HepG2 (cell line): ENCODE measurements around the gene LHPP. TPM values are rescaled to one million over a fixed set of nuclear protein-coding genes. Genes with fewer than 3 reads are reported as not detected.

ENCODE experiments used
- ATAC-seq: fragments of 200-7000 bp; cut with Tn5 transposase; 3 replicates; pipeline ENCODE4 v1.9.1; 2020; ENCODE audit warnings: mild to moderate bottlenecking, moderate library complexity
- BruUV-seq: library from RNA; stranded (reverse); fragments of 400-500 nt; replicated peaks from 2 replicates; lab custom pipeline; 2021; lab: Mats Ljungman, UMichigan
- CTCF ChIA-PET: fragments of 300-600 bp; formaldehyde crosslinking; extraction: SDS; loops from one replicate; lab custom pipeline; 2021; ENCODE audit warnings: low total read pairs, inconsistent platforms, low intra/inter-chr PET ratio; lab: Yijun Ruan, JAX
- POLR2A ChIA-PET: fragments of 350-600 bp; sonication (Branson Sonifier 250); formaldehyde crosslinking; loops from one replicate; lab custom pipeline; 2020; ENCODE audit warnings: antibody characterized with exemption, inconsistent platforms; lab: Yijun Ruan, JAX
- DNase-seq: peaks from one replicate; pipeline ENCODE4 v3.0.0-alpha.2; 2015; ENCODE audit warnings: low spot score
- FAIRE-seq: peaks from 3 replicates; lab custom pipeline; 2011; peaks lifted over from hg19 to GRCh38; lab: Jason Lieb, UNC
- H2AFZ ChIP-seq: one replicate; pipeline ENCODE4 v1.6.1; 2011; ENCODE audit warnings: low read length, inconsistent platforms
- H3K27ac ChIP-seq: fragments of 300-600 bp; 3 replicates; pipeline ENCODE4 v1.8.0; 2011; ENCODE audit warnings: mixed run types, mild to moderate bottlenecking, mixed read lengths, low read length, inconsistent platforms; ENCODE audit not compliant: insufficient read depth; ENCODE audit errors: extremely low read length
- H3K27me3 ChIP-seq, 2 experiments: fragments of 200-600 bp in 1 of 2; 2 replicates in 1 of 2; 3 replicates in 1 of 2; pipeline versions ENCODE4 v1.6.0 to v1.8.0; 2011; ENCODE audit warnings: low read length in 2 of 2, mild to moderate bottlenecking in 2 of 2, moderate library complexity in 2 of 2, inconsistent platforms in 1 of 2; ENCODE audit not compliant: insufficient read depth in 2 of 2, control insufficient read depth in 1 of 2
- H3K36me3 ChIP-seq, 2 experiments: fragments of 200-600 bp in 1 of 2; replicated peaks in 1 of 2; 2 replicates in 1 of 2; 3 replicates in 1 of 2; pipeline versions ENCODE4 v1.5.1 to v1.8.0; 2011; ENCODE audit warnings: low read length in 2 of 2, inconsistent platforms in 1 of 2; ENCODE audit not compliant: insufficient read depth in 2 of 2, control insufficient read depth in 1 of 2
- H3K4me1 ChIP-seq: 2 replicates; pipeline ENCODE4 v1.5.1; 2012; ENCODE audit warnings: low read length, inconsistent platforms; ENCODE audit not compliant: insufficient read depth
- H3K4me2 ChIP-seq: 2 replicates; pipeline ENCODE4 v1.6.0; 2011; ENCODE audit warnings: low read depth, low read length, inconsistent platforms
- H3K4me3 ChIP-seq, 3 experiments: fragments of 200-600 bp in 1 of 3; sonication (generic), shearing (Covaris generic) in 1 of 3; replicated peaks in 1 of 3; 2 replicates each; pipeline ENCODE4 v1.5.1; 2011 to 2016; ENCODE audit warnings: low read length in 3 of 3, inconsistent platforms in 2 of 3, low read depth in 2 of 3, mild to moderate bottlenecking in 2 of 3, control low read depth in 1 of 3, mixed read lengths in 1 of 3; ENCODE audit not compliant: insufficient read depth in 1 of 3
- H3K79me2 ChIP-seq: one replicate; pipeline ENCODE4 v1.6.1; 2011; ENCODE audit warnings: low read length, inconsistent platforms; ENCODE audit not compliant: insufficient read depth
- H3K9ac ChIP-seq: 2 replicates; pipeline ENCODE4 v1.6.0; 2011; ENCODE audit warnings: mild to moderate bottlenecking, low read depth, low read length, inconsistent platforms; ENCODE audit not compliant: insufficient read depth
- H3K9me3 ChIP-seq: 2 replicates; pipeline ENCODE4 v1.5.1; 2012; ENCODE audit warnings: mild to moderate bottlenecking, low read length
- H4K20me1 ChIP-seq: 2 replicates; pipeline ENCODE4 v1.6.0; 2011; ENCODE audit warnings: inconsistent platforms, mild to moderate bottlenecking, low read length, moderate library complexity; ENCODE audit not compliant: insufficient read depth
- BCL6 ChIP-seq: IDR thresholded peaks from 2 replicates; pipeline ENCODE4 v1.6.1; 2016; ENCODE audit warnings: missing genetic modification reagents, missing compliant biosample characterization
- CBX1 ChIP-seq: IDR thresholded peaks from one replicate; pipeline ENCODE4 v1.6.1; 2016; ENCODE audit warnings: antibody characterized with exemption, low read depth
- GABPB1 ChIP-seq: IDR thresholded peaks from 2 replicates; pipeline ENCODE4 v1.6.1; 2016; ENCODE audit warnings: mild to moderate bottlenecking, missing genetic modification reagents, moderate library complexity, missing compliant biosample characterization
- HDAC2 ChIP-seq: sonication (generic); formaldehyde crosslinking; IDR thresholded peaks from 2 replicates; pipeline ENCODE4 v1.4.0; 2020; ENCODE audit warnings: missing genetic modification reagents
- ISX ChIP-seq: sonication (generic); formaldehyde crosslinking; conservative IDR thresholded peaks from 2 replicates; pipeline ENCODE4 v1.5.0; 2020; ENCODE audit warnings: missing genetic modification reagents
- KDM3A ChIP-seq: IDR thresholded peaks from 2 replicates; pipeline ENCODE4 v1.6.1; 2018; ENCODE audit warnings: low read depth, missing compliant biosample characterization
- MXD4 ChIP-seq: IDR thresholded peaks from 2 replicates; pipeline ENCODE4 v1.6.1; 2016; ENCODE audit warnings: mild to moderate bottlenecking, missing biosample characterization, missing genetic modification reagents
- PAWR ChIP-seq: sonication (generic); formaldehyde crosslinking; IDR thresholded peaks from 2 replicates; pipeline ENCODE4 v1.4.0; 2020; ENCODE audit warnings: missing genetic modification reagents, mild to moderate bottlenecking, borderline replicate concordance
- RBFOX2 ChIP-seq: fragments of 200-400 bp; formaldehyde crosslinking; IDR thresholded peaks from 2 replicates; pipeline ENCODE4 v1.6.1; 2017; ENCODE audit warnings: low read depth, mild to moderate bottlenecking, low read length
- RBM39 ChIP-seq: fragments of 200-400 bp; formaldehyde crosslinking; IDR thresholded peaks from one replicate; pipeline ENCODE4 v1.6.1; 2018; ENCODE audit warnings: antibody characterized with exemption, mild to moderate bottlenecking, low read depth, low read length; ENCODE audit not compliant: poor library complexity, severe bottlenecking
- RFX1 ChIP-seq: fragments of 450-650 bp; IDR thresholded peaks from 2 replicates; pipeline ENCODE4 v1.6.1; 2017
- RXRB ChIP-seq: IDR thresholded peaks from 2 replicates; pipeline ENCODE4 v1.6.1; 2016; ENCODE audit warnings: borderline replicate concordance, missing genetic modification reagents, missing compliant biosample characterization
- SNRNP70 ChIP-seq: fragments of 200-400 bp; formaldehyde crosslinking; IDR thresholded peaks from 2 replicates; pipeline ENCODE4 v1.6.1; 2017; ENCODE audit warnings: mild to moderate bottlenecking, low read depth, low read length, moderate library complexity
- U2AF1 ChIP-seq: fragments of 200-400 bp; formaldehyde crosslinking; optimal IDR thresholded peaks from 2 replicates; pipeline ENCODE3; 2017; ENCODE audit warnings: mild to moderate bottlenecking, low read depth, low read length
- ZBTB20 ChIP-seq: sonication (generic); formaldehyde crosslinking; IDR thresholded peaks from 2 replicates; pipeline ENCODE4 v1.8.1; 2023; ENCODE audit warnings: missing genetic modification reagents, low read depth, mild to moderate bottlenecking, borderline replicate concordance
- ZC3H13 ChIP-seq: sonication (generic); formaldehyde crosslinking; IDR thresholded peaks from 2 replicates; pipeline ENCODE4 v1.8.1; 2023; ENCODE audit warnings: mild to moderate bottlenecking, missing genetic modification reagents, moderate library complexity
- ZFAT ChIP-seq: sonication (generic); formaldehyde crosslinking; conservative IDR thresholded peaks from 2 replicates; pipeline ENCODE4 v1.8.1; 2023; ENCODE audit warnings: missing genetic modification reagents, inconsistent platforms
- ZNF331 ChIP-seq: sonication (generic); formaldehyde crosslinking; IDR thresholded peaks from 2 replicates; pipeline ENCODE4 v1.4.0; 2020; ENCODE audit warnings: missing genetic modification reagents
- ZNF33B ChIP-seq: sonication (generic); formaldehyde crosslinking; IDR thresholded peaks from 2 replicates; pipeline ENCODE4 v1.5.1; 2020; ENCODE audit warnings: mild to moderate bottlenecking, missing genetic modification reagents
- ZNF34 ChIP-seq: sonication (generic); formaldehyde crosslinking; IDR thresholded peaks from 2 replicates; pipeline ENCODE4 v1.4.0; 2020; ENCODE audit warnings: mild to moderate bottlenecking, missing genetic modification reagents, borderline replicate concordance
- ZNF546 ChIP-seq: sonication (generic); formaldehyde crosslinking; conservative IDR thresholded peaks from 2 replicates; pipeline ENCODE4 v1.8.1; 2023; ENCODE audit warnings: mild to moderate bottlenecking, missing genetic modification reagents
- ZNF563 ChIP-seq: sonication (generic); formaldehyde crosslinking; IDR thresholded peaks from 2 replicates; pipeline ENCODE4 v1.8.0; 2022; ENCODE audit warnings: mild to moderate bottlenecking, moderate library complexity, missing genetic modification reagents
- ZNF772 ChIP-seq: sonication (generic); formaldehyde crosslinking; IDR thresholded peaks from 2 replicates; pipeline ENCODE4 v1.5.0; 2020; ENCODE audit warnings: mild to moderate bottlenecking, missing genetic modification reagents
- ZNF790 ChIP-seq: sonication (generic); formaldehyde crosslinking; IDR thresholded peaks from 2 replicates; pipeline ENCODE4 v1.8.0; 2022; ENCODE audit warnings: missing genetic modification reagents, mild to moderate bottlenecking, borderline replicate concordance
- WGBS: methylation state at CpG from one replicate; pipeline ENCODE4 v1.1.6; 2017; ENCODE audit warnings: low lambda C conversion rate; 5-methylcytosine and 5-hydroxymethylcytosine counted together
- in situ Hi-C: cut with HindIII; loops from 2 replicates; pipeline ENCODE4 v1.10.0; 2017; ENCODE audit warnings: low pct_unique_long_range_greater_than_20kb; ENCODE audit not compliant: extremely low pct_ligation_motif_present
- intact Hi-C: fragments of 100-400 bp; cut with micrococcal nuclease; formaldehyde crosslinking; loops from one replicate; pipeline ENCODE4 v1.10.0; 2022; ENCODE audit not compliant: unreplicated experiment
- polyA plus RNA-seq, 8 experiments: library from polyadenylated mRNA; depleted of rRNA in 3 of 8; stranded (reverse) in 7 of 8; unstranded in 1 of 8; fragments of >200 nt; fragmentation: Illumina TruSeq in 4 of 8; extraction: Trizol in 4 of 8; gene quantifications; 2 replicates each; pipeline versions ENCODE4 v1.2.1 to v1.2.3, GENCODE V29; 2011 to 2016; ENCODE audit warnings: low read depth in 4 of 8, missing spikeins in 1 of 8, mixed read lengths in 1 of 8; ENCODE audit not compliant: insufficient read depth in 1 of 8
- total RNA-seq, 5 experiments: library from RNA; depleted of rRNA; stranded (reverse); fragments of >200 nt; fragmentation: Illumina TruSeq; extraction: Trizol; gene quantifications; 2 replicates each; pipeline ENCODE4 v1.2.3, GENCODE V29; 2016; ENCODE audit warnings: low read depth in 1 of 5
- TF ChIP-seq, protein P1 (sequence below): sonication (generic); formaldehyde crosslinking; IDR thresholded peaks from 2 replicates; pipeline ENCODE4 v1.8.0; 2022; ENCODE audit warnings: missing genetic modification reagents, low read depth, mild to moderate bottlenecking, borderline replicate concordance
- TF ChIP-seq, protein P2 (sequence below): sonication (generic); formaldehyde crosslinking; IDR thresholded peaks from 2 replicates; pipeline ENCODE4 v1.4.0; 2020; ENCODE audit warnings: missing genetic modification reagents

The LHPP gene
- total and polyA plus RNA-seq, 2 of the 13 experiments (the other 11 are each of a cell fraction or from before 2014, with no cell fraction given), result 5.2 to 13.1 TPM

DNA sequence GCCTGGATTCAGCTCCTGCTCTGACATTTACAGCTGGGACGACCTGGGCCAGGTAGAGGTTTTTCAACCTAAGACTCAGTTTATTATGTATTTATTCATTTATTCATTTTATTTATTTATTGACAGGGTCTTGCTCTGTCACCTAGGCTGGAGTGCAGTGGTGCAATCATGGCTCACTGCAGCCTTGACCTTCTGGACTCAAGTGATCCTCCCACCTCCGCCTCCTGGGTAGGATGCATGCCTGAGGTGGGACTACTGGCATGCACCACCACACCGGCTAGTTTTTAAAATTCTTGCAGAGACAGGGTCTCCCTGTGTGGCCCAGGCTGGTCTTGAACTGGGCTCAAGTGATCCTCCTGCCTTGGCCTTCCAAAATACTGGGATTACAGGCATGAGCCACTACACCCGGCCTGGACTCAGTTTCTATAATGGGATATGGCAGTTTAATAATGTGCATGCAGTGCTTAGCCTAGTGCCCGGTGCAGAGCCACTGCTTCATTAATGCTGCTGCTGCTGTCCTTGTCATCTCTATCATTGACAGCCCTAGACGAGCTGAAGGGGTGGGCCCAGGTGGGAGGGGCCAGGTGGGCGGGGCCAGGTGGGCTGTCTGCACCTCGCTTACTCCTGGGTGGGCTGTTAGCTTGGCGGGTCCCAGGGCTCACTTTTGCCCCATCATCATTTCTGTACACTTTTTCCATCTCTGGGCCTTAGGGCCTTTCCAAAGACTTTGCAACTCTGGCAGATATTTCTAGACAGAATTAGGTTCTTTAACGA is 92.6 kb downstream of the LHPP start:
- no TSS peak for BruUV-seq
- no peak overlapping the region for H3K9ac ChIP-seq
- H2AFZ ChIP-seq, result no peak overlapping the region
- H3K27me3 ChIP-seq, result no peaks in the 10 kb centered on the region; a peak in 1 of 5 replicates
- peak overlapping the region in 1 of 3 experiments; percentile 33; a peak in 1 of 6 replicates for H3K4me3 ChIP-seq
- in situ Hi-C loops (no loop called here), intact Hi-C loops (no loop called here)
- no peaks in the 10 kb centered on the region for H3K9me3 ChIP-seq
- H3K79me2 ChIP-seq, result no peaks in the 10 kb centered on the region
- ATAC-seq (peak; percentile 77), DNase-seq (peak; percentile 50), FAIRE-seq (peak; percentile 42)
- WGBS, result 29% methylated on average over 8 of the region's 10 CpGs
- no peaks in the 10 kb centered on the region for H3K36me3 ChIP-seq
- no peaks in the 10 kb centered on the region for H4K20me1 ChIP-seq
- ChIA-PET POLR2A (interaction anchor here (1.2 to 1.7 kb wide), 2 partner anchors 35 to 51 kb away, joined by 4 to 5 read pairs; no protein-coding TSS in a partner anchor), CTCF (no interaction called here)
- H3K4me2 ChIP-seq, result peak overlapping the region; percentile 62
- peaks cover 30% of the 10 kb centered on the region for H3K4me1 ChIP-seq
- H3K27ac ChIP-seq, result peak overlapping the region; percentile 62
- TF ChIP-seq RFX1, result no peak
- TF ChIP-seq, protein P1, sequence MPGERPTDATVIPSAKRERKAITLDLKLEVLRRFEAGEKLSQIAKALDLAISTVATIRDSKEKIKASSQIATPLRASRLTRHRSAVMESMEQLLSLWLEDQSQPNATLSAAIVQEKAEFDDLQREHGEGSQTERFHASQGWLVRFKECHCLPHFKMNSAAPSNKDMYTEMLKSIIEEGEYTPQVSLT (CRISPR knock-in tag), result no peak
- peak; percentile 37; the same call in 1 of the 2 replicates for TF ChIP-seq RXRB (CRISPR knock-in tag)
- no peak for TF ChIP-seq U2AF1
- TF ChIP-seq BCL6 (CRISPR knock-in tag), result 0 out of 2 replicates have a peak, but pooled peaks have one; percentile 31
- TF ChIP-seq RBFOX2, result no peak
- no peak for TF ChIP-seq SNRNP70
- TF ChIP-seq HDAC2 (CRISPR knock-in tag), result 0 out of 2 replicates have a peak, but pooled peaks have one; percentile 34
- TF ChIP-seq ZBTB20 (CRISPR knock-in tag), result no peak
- TF ChIP-seq GABPB1 (CRISPR knock-in tag), result no peak
- no peak for TF ChIP-seq ISX (CRISPR knock-in tag)
- no peak for TF ChIP-seq ZNF790
- TF ChIP-seq PAWR (CRISPR knock-in tag), result no peak
- TF ChIP-seq ZNF546, result no peak
- no peak for TF ChIP-seq ZNF772 (CRISPR knock-in tag)
- no peak for TF ChIP-seq ZNF331 (CRISPR knock-in tag)
- TF ChIP-seq, protein P2, sequence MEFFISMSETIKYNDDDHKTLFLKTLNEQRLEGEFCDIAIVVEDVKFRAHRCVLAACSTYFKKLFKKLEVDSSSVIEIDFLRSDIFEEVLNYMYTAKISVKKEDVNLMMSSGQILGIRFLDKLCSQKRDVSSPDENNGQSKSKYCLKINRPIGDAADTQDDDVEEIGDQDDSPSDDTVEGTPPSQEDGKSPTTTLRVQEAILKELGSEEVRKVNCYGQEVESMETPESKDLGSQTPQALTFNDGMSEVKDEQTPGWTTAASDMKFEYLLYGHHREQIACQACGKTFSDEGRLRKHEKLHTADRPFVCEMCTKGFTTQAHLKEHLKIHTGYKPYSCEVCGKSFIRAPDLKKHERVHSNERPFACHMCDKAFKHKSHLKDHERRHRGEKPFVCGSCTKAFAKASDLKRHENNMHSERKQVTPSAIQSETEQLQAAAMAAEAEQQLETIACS (CRISPR knock-in tag), result no peak
- TF ChIP-seq ZFAT (CRISPR knock-in tag), result no peak
- no peak for TF ChIP-seq KDM3A (CRISPR knock-in tag)
- TF ChIP-seq RBM39, result no peak
- no peak for TF ChIP-seq ZNF563 (CRISPR knock-in tag)
- TF ChIP-seq CBX1, result no peak
- no peak for TF ChIP-seq ZNF34 (CRISPR knock-in tag)
- TF ChIP-seq ZNF33B (CRISPR knock-in tag), result no peak
- no peak for TF ChIP-seq ZC3H13 (CRISPR knock-in tag)
- no peak for TF ChIP-seq MXD4 (CRISPR knock-in tag)
